GM12873 (cell line): ENCODE measurements around the gene ANOS1.

Source experiments
- CTCF ChIP-seq: IDR thresholded peaks from 2 replicates; pipeline ENCODE4 v1.5.1; 2012; ENCODE audit warnings: low read depth, mild to moderate bottlenecking, moderate library complexity, low read length, control low read depth; ENCODE audit not compliant: insufficient read depth; ENCODE audit errors: missing control alignments

Gene ANOS1

GRCh38 chrX:8649969-8650368, 82.0 kb downstream of the ANOS1 start:
- TF ChIP-seq CTCF = no peak

GRCh38 chrX:8647176-8647575, 84.8 kb downstream of the ANOS1 start:
- no peak for TF ChIP-seq CTCF

GRCh38 chrX:8639949-8640475, 91.9 kb downstream of the ANOS1 start:
- TF ChIP-seq CTCF = no peak

GRCh38 chrX:8636497-8636896, 95.4 kb downstream of the ANOS1 start:
- no peak for TF ChIP-seq CTCF

GRCh38 chrX:8635812-8636211, 96.1 kb downstream of the ANOS1 start:
- TF ChIP-seq CTCF = no peak

GRCh38 chrX:8632924-8633323, 99.0 kb downstream of the ANOS1 start:
- TF ChIP-seq CTCF = no peak

- no peak for TF ChIP-seq CTCF
Measured at GRCh38 chrX:8629871-8630270, 102.1 kb downstream of the ANOS1 start.
